ENCODE data around the gene SGPP2.
"Not testable (repeated sequence)": the region's sequence is repeated elsewhere in the genome, so short reads cannot be mapped to it uniquely, and the experiment has no call there.

The SGPP2 gene

GRCh38 chr2:222582928-222583327 lies 158.6 kb downstream of the SGPP2 start:
- no peak for DNase-seq

GRCh38 chr2:222584589-222584988 lies 160.2 kb downstream of the SGPP2 start:
- not testable (repeated sequence) for DNase-seq

DNA sequence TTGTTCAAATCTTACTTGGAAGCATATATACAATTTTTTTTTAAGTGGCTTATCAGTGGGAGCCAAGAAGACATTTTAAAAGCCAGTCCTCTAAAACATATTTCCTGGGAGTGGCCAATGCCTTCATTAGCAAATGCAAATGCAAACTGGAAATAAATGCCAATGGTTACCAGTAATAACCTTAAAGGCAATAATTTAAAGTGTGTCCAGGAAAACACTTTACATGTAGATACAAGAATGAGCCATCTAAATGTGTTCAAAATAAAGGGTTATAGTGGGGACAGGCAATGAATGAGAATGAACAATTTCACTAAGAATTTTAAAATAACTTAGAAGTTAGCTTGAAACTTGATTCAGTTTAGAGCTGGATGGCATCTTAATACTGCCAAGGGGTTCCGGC lies 167.3 kb downstream of the SGPP2 start:
- DNase-seq = no peak

- no peak for DNase-seq
Measured at GRCh38 chr2:222592176-222592575, 167.8 kb downstream of the SGPP2 start.

- no peak for DNase-seq
Measured at GRCh38 chr2:222594679-222595078, 170.3 kb downstream of the SGPP2 start.

DNA sequence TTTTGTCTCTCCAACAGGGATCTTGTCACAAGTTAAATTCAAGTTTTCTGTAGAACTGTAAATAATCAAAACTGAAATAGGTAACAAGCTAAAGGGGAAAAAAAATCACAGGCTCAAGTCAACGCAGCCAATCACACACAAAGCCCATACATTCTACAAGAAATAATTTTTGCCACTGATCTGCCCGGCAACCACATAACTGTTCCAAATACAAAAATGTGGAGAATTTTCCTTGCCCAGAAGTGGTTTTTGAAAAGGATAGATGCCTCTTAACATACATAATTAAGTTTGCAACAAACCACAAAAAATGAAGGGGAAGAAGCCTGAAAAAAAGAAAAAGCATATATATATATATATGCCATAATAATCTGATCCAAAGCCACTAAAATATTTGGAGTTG lies 171.2 kb downstream of the SGPP2 start:
- DNase-seq = no peak

DNA sequence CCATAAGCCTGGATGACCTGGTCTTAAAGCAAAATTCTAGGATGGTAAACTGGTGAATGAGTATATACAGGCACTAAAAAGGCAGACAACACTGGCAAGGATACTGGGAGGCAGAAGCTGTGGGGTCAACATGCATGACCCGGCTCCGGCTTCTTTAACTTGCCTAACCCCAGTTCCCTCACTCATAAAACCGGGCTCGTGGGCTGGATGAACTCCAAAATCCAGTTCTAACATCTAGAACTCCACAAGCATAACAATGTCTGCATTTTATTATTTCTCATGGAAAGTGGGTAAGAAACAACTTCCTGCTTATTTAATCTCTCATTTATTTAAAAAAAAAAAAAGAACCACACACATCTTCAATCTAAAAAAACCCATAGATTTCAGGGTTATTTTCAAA lies 174.3 kb downstream of the SGPP2 start:
- DNase-seq = no peak

- no peak for DNase-seq
Measured at GRCh38 chr2:222603501-222603900, 179.2 kb downstream of the SGPP2 start.

GRCh38 chr2:222604749-222605515 lies 180.6 kb downstream of the SGPP2 start:
- DNase-seq = no peak

DNA sequence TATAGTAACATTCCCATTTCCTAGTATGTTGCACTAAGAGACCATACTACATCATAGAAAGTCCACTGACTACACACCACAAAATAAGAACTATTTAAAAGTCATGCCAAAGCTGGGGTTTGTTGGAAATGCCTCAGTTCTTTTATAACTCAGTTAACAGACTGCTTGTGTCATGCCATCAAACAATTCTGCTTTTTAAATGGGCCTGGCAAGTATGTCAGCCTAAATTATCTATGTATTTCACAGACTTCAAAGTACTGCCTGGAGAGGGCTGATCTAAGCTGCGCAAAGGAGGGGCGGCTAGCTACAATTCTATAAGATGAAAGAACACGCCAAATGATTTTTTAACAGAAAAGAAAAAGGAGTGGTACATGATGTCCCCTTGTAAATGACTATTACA lies 182.0 kb downstream of the SGPP2 start:
- no peak for DNase-seq

GRCh38 chr2:222608081-222608480 lies 183.7 kb downstream of the SGPP2 start:
- DNase-seq = no peak

DNA sequence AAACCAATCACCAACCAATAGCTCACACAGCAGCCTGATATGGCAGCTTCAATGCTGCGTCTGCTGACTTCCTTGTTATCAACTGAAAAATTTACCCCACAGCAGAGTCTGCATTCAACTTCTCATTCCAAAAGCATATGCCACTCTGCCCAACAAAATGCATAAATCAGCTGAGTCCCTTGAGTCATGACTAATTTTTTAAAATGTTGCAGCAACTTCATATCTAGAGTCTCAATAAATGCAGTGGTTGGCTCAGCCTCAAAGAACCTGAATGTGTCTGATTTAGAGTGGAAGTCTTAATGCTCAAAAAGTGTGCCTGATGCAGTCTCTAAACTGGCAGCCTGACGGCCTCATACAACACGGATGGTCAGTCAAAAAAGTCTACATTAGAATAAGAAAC lies 185.0 kb downstream of the SGPP2 start:
- no peak for DNase-seq

Measured in NCI-H1092 treated with DMSO at 0.1 percent for 48 hours (cell line).